Mononuclear cell (primary cell): ENCODE results near the gene RPS27L. TPM values are rescaled to one million over a fixed set of nuclear protein-coding genes. Genes with fewer than 3 reads are reported as not detected.
"Not testable (repeated sequence)": the region's sequence is repeated elsewhere in the genome, so short reads cannot be mapped to it uniquely, and the experiment has no call there.

Experiments used
- H3K27me3 ChIP-seq: 2 replicates; pipeline ENCODE4 v1.6.0; 2011; ENCODE audit warnings: low read length, control low read depth; ENCODE audit not compliant: insufficient read depth
- H3K4me1 ChIP-seq: 2 replicates; pipeline ENCODE4 v1.5.1; 2011; ENCODE audit warnings: mild to moderate bottlenecking, low read length, control low read depth; ENCODE audit not compliant: insufficient read depth
- H3K4me3 ChIP-seq: 2 replicates; pipeline ENCODE4 v1.5.1; 2011; ENCODE audit warnings: mild to moderate bottlenecking, low read length, moderate library complexity
- H3K9me3 ChIP-seq: 2 replicates; pipeline ENCODE4 v1.5.1; 2011; ENCODE audit warnings: low read depth, mild to moderate bottlenecking, control low read depth, low read length
- total RNA-seq: library from RNA; depleted of rRNA; stranded (reverse); fragments of >200 nt; gene quantifications from one replicate; pipeline ENCODE4 v1.2.3, GENCODE V29; 2012

RPS27L gene
- total RNA-seq, 1 donor = 35.6 TPM

DNA sequence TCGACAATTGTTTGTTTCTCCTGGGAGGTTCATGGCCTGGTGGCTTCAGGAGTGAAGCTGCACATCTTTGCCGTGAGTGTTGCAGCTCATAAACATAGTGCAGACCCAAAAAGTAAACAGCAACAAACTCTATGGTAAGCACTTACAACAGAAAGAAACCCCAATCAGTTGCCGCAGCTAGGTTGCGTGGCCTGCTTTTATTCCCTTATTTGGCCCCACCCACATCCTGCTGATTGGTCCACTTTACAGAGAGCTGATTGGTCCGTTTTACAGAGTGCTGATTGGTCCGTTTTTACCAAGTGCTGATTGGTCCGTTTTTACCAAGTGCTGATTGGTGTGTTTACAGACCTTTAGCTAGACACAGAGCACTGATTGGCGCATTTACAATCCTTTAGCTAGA lies 51.9 kb downstream of the RPS27L start:
- H3K9me3 ChIP-seq, H3K4me3 ChIP-seq, H3K27me3 ChIP-seq: not testable (repeated sequence)
- peaks cover 17% of the 10 kb centered on the region for H3K4me1 ChIP-seq

DNA sequence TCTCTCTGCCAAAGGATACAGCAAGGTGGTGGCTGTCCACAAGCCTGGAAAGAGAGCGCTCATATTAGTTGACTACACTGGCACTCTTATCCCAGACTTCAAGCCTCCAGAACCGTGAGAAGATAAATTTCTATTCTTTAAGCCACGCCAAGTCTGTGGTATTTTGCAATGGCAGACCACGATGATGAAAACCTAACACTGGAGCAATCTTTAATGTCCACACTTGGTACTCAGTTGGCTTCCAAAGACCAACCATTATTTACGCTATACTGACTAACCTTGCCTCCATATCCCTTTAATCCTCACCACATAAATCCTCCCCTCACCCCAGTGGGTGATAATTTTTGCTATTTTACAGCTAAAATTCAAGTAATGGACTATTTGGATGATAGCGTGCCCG lies 52.5 kb downstream of the RPS27L start:
- no peak overlapping the region for H3K4me3 ChIP-seq

DNA sequence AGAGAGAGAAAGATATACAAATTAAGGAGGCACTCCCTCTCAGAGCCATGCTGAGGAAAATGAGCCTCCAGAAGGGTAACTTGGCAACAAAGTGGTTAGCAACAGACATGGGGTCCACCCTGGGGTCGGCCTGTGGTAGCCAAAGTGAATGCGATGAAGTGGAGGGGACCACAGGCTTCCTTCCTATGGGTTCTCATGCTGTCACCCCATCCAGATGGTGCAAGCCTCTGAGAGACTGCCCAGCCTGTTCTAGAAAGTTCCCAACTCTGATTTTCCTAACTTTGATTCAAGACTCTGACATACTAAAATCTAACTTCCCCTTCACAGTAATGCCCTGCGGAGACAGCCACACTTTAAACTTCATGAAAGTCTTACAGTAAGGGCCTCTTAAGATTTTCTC lies 53.9 kb downstream of the RPS27L start:
- Histone ChIP-seq H3K4me1 (peaks cover 17% of the 10 kb centered on the region), H3K4me3 (no peak overlapping the region), H3K9me3 (no peaks in the 10 kb centered on the region), H3K27me3 (no peaks in the 10 kb centered on the region)

More for the DNA sequence above, 52.5 kb downstream of the RPS27L start:
- no peaks in the 10 kb centered on the region for H3K27me3 ChIP-seq
- H3K4me1 ChIP-seq = peaks cover 17% of the 10 kb centered on the region
- no peaks in the 10 kb centered on the region for H3K9me3 ChIP-seq

DNA sequence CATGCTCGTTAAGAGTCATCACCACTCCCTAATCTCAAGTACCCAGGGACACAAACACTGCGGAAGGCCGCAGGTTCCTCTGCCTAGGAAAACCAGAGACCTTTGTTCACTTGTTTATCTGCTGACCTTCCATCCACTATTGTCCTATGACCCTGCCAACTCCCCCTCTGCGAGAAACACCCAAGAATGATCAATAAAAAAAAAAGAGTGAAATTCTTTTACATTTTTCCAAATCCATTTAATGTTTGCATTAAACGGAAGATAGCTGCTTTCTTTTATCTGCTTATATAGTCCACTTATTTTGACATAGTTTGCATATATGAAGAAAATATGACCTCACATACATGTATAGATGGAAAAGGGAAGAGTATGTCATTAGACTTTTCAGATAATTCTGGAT lies 57.7 kb downstream of the RPS27L start:
- H3K9me3 ChIP-seq, H3K27me3 ChIP-seq, H3K4me3 ChIP-seq: not testable (repeated sequence)
- H3K4me1 ChIP-seq = peaks cover 22% of the 10 kb centered on the region

DNA sequence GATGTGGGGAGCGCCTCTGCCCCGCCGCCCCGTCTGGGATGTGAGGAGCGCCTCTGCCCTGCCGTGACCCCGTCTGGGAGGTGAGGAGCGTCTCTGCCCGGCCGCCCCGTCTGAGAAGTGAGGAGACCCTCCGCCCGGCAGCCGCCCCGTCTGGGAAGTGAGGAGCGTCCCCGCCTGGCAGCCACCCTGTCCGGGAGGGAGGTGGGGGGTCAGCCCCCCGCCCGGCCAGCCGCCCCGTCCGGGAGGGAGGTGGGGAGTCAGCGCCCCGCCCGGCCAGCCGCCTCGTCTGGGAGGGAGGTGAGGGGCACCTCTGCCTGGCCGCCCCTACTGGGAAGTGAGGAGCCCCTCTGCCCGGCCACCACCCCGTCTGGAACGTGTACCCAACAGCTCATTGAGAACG lies 58.4 kb downstream of the RPS27L start:
- H3K9me3 ChIP-seq, H3K27me3 ChIP-seq, H3K4me3 ChIP-seq: not testable (repeated sequence)
- H3K4me1 ChIP-seq = peaks cover 15% of the 10 kb centered on the region

Other genes with a start within 250 kb of the RPS27L start
- 23.8 TPM for gene TPM1, start 114.7 kb downstream of the RPS27L start, total RNA-seq
- gene LACTB, start 35.6 kb downstream of the RPS27L start, total RNA-seq = 37.7 TPM
- gene RAB8B, start 32.1 kb upstream of the RPS27L start, total RNA-seq = 163 TPM
- gene APH1B, start 120.1 kb upstream of the RPS27L start, total RNA-seq = 13.0 TPM
- gene CA12, start 224.4 kb upstream of the RPS27L start, total RNA-seq = not detected